Body of pancreas (tissue), 4 donors: Measurements from ENCODE around the gene RNF5. TPM values are rescaled to one million over a fixed set of nuclear protein-coding genes. Genes with fewer than 3 reads are reported as not detected.

Source experiments
- ATAC-seq: fragments of 150-250 bp; one replicate; pipeline ENCODE4 v1.9.1; 2016
- DNase-seq, 4 donors: peaks; one replicate each; pipeline ENCODE4 v3.0.0-alpha.2; 2019
- H3K27ac ChIP-seq, 4 donors: fragments of 200-600 bp; sonication (generic); 1 replicate in 3 of 4; 2 replicates in 1 of 4; pipeline versions ENCODE4 v1.5.1 to v1.6.1; 2016 to 2019; ENCODE audit warnings: mild to moderate bottlenecking in 1 of 4, mixed read lengths in 1 of 4, moderate library complexity in 1 of 4
- H3K27me3 ChIP-seq, 2 donors: fragments of 200-600 bp; sonication (generic); one replicate each; pipeline ENCODE4 v1.6.0; 2016; ENCODE audit warnings: mild to moderate bottlenecking in 1 of 2
- H3K36me3 ChIP-seq, 2 donors: fragments of 200-600 bp; sonication (generic); replicated peaks in 1 of 2; 2 replicates each; pipeline ENCODE4 v1.5.1; 2016; ENCODE audit warnings: low read depth in 2 of 2; ENCODE audit not compliant: insufficient read depth in 1 of 2
- H3K4me1 ChIP-seq: fragments of 200-600 bp; sonication (generic); one replicate; pipeline ENCODE4 v1.6.0; 2016
- H3K4me3 ChIP-seq, 2 donors: fragments of 200-600 bp; sonication (generic); 1 replicate in 1 of 2; 2 replicates in 1 of 2; pipeline ENCODE4 v1.5.1; 2016 to 2019
- H3K9me3 ChIP-seq, 3 donors: fragments of 200-600 bp; sonication (generic); 1 replicate in 2 of 3; 2 replicates in 1 of 3; pipeline ENCODE4 v1.5.1; 2016
- POLR2A ChIP-seq, 3 donors: fragments of 450-650 bp; IDR thresholded peaks; one replicate each; pipeline ENCODE4 v1.6.1; 2016; ENCODE audit warnings: antibody characterized with exemption in 3 of 3, mild to moderate bottlenecking in 2 of 3
- WGBS, 2 donors: methylation state at CpG; one replicate each; pipeline ENCODE4 v1.1.5; 2017; 5-methylcytosine and 5-hydroxymethylcytosine counted together
- intact Hi-C: fragments of 100-400 bp; cut with DNase I; formaldehyde crosslinking; loops from one replicate; pipeline ENCODE4 v1.15.1; 2023
- total RNA-seq, 2 donors: library from RNA; depleted of rRNA; stranded (reverse); fragments of >200 nt; gene quantifications; one replicate each; pipeline ENCODE4 v1.1.0, GENCODE V29; 2016
- TF ChIP-seq, protein P1 (sequence below), 7 experiments: fragments of 450-650 bp in 4 of 7; fragments of 200-600 bp in 3 of 7; sonication (generic) in 3 of 7; IDR thresholded peaks; one replicate each; pipeline ENCODE4 v1.5.1; 2016 to 2019; ENCODE audit warnings: antibody characterized with exemption in 7 of 7

Gene RNF5
- total RNA-seq, 2 donors from 2014 or later = 34.0 to 62.0 TPM

DNA sequence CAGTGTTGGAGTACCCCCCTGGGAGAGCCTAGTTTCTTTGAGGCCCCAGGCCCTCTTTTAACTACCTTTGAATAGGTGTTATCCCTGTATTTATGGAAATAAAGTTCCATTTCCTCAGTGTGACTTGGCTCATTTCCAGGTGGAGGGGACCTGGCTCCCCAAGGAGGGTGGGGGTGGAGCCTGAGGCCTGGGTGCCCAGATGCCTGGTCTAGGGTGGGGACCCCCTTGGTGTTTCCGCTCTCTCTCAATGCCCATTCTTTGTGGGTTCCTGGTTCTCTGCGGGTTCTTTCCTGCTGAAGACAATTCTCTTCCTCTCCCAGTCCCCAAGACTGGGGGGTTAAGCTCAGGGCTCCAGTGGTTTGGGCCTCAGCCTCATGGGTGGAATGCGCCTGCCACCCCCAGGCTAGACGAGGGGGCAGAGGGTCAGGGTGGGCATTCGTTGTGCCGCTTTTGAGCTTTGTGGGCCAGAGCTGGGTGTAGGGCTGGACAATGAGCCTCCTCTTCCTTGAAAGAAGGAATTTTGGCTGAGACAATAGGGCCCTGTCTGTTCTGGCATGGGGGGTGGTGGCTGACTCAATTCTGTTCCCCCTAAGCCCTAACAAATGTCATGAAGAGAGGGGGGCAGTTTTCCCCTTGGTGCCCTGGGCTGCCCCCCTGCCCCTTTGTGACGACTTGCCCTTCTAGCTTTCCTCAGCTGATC is 14.5 kb upstream of the RNF5 start:
- no peak for TF ChIP-seq POLR2A (IDR thresholded peaks at IDR 0.05)
- TF ChIP-seq, protein P1, sequence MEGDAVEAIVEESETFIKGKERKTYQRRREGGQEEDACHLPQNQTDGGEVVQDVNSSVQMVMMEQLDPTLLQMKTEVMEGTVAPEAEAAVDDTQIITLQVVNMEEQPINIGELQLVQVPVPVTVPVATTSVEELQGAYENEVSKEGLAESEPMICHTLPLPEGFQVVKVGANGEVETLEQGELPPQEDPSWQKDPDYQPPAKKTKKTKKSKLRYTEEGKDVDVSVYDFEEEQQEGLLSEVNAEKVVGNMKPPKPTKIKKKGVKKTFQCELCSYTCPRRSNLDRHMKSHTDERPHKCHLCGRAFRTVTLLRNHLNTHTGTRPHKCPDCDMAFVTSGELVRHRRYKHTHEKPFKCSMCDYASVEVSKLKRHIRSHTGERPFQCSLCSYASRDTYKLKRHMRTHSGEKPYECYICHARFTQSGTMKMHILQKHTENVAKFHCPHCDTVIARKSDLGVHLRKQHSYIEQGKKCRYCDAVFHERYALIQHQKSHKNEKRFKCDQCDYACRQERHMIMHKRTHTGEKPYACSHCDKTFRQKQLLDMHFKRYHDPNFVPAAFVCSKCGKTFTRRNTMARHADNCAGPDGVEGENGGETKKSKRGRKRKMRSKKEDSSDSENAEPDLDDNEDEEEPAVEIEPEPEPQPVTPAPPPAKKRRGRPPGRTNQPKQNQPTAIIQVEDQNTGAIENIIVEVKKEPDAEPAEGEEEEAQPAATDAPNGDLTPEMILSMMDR (IDR thresholded peaks at IDR 0.05) = no peak
- DNase-seq = no peak
- ATAC-seq = peak; percentile 16
- intact Hi-C loops = no loop called here
- Histone ChIP-seq H3K4me1 (no peaks in the 10 kb centered on the region), H3K36me3 (peaks cover 0 to 1% of the 10 kb centered on the region in 2 donors), H3K9me3 (no peaks in the 10 kb centered on the region), H3K27ac (peak overlapping the region in 2 of 4 donors; percentile 9 to 18), H3K27me3 (no peaks in the 10 kb centered on the region), H3K4me3 (no peak overlapping the region)
- 85 to 86% methylated on average over 6 to 7 of the region's 7 CpGs for WGBS, 2 donors

DNA sequence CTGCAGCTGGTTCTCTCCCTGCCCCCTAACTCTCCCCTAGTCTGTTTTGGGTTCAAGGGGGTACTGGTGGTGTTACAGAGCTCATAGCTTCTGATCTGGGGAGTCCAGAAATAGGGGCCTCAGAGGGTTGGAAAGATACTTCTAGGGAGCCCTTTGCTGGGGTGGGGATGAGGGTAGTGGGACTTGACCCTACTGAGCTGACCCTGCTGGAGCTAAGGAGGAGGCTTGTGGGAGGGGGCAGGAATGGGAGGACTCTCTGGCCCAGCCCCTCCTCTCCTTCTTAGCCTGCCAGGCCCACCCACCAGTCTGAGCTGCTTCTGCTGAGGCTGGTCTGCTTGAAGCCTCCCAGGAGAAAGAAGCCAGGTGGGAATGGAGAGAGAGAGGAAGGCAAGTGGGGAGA is 13.9 kb upstream of the RNF5 start, which contains the start of gene EGFL8:
Gene EGFL8, plus strand, starts transcription at position 301 of the 400 bp plus-strand sequence. CDS start 1,571 bp downstream, outside the sequence.
- intact Hi-C loops = no loop called here
- no peak for ATAC-seq

DNA sequence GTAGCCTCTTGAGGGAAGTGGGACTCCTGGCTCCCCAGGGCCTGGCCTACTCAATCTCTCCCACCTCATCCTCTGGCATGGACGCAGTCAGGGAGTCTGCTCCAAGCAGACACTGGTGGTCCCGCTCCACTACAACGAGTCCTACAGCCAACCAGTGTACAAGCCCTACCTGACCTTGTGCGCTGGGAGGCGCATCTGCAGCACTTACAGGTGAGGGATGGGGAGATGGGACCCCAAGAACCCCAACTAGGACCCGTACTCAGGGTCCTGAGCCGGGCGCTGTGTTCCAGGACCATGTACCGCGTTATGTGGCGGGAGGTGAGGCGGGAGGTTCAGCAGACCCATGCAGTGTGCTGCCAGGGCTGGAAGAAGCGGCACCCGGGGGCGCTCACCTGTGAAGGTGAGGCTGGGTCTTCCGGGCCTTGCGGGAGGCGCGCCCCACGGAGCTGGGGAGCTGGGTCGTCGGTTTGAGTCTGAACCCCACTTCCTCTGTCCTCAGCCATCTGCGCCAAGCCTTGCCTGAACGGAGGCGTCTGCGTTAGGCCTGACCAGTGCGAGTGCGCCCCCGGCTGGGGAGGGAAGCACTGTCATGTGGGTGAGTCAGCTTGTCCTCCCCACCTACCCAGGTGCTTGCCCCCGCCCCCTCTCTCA is 11.7 kb upstream of the RNF5 start:
- Histone ChIP-seq H3K27me3 (no peaks in the 10 kb centered on the region), H3K9me3 (no peaks in the 10 kb centered on the region), H3K4me3 (no peak overlapping the region), H3K27ac (no peak overlapping the region), H3K36me3 (peaks cover 0 to 1% of the 10 kb centered on the region in 2 donors), H3K4me1 (no peaks in the 10 kb centered on the region)
- 82 to 96% methylated on average over 16 to 29 of the region's 30 CpGs for whole genome bisulfite sequencing, 2 donors
- TF ChIP-seq, protein P1 (IDR thresholded peaks at IDR 0.05) = no peak
- DNase-seq (no peak), ATAC-seq (no peak)
- intact Hi-C loops = no loop called here

More for the DNA sequence above, 13.9 kb upstream of the RNF5 start, which contains the start of gene EGFL8:
- TF ChIP-seq, protein P1 (IDR thresholded peaks at IDR 0.05) = no peak
- TF ChIP-seq POLR2A (IDR thresholded peaks at IDR 0.05) = no peak
- Histone ChIP-seq H3K27ac (peak within 1 kb of the TSS in 2 of 4 donors; percentile 9 to 18), H3K4me1 (no peaks in the 10 kb centered on the region), H3K27me3 (no peaks in the 10 kb centered on the region), H3K4me3 (no peak within 1 kb of the TSS), H3K36me3 (peaks cover 0 to 1% of the 10 kb centered on the region in 2 donors), H3K9me3 (no peaks in the 10 kb centered on the region)
- no peak for DNase-seq

DNA sequence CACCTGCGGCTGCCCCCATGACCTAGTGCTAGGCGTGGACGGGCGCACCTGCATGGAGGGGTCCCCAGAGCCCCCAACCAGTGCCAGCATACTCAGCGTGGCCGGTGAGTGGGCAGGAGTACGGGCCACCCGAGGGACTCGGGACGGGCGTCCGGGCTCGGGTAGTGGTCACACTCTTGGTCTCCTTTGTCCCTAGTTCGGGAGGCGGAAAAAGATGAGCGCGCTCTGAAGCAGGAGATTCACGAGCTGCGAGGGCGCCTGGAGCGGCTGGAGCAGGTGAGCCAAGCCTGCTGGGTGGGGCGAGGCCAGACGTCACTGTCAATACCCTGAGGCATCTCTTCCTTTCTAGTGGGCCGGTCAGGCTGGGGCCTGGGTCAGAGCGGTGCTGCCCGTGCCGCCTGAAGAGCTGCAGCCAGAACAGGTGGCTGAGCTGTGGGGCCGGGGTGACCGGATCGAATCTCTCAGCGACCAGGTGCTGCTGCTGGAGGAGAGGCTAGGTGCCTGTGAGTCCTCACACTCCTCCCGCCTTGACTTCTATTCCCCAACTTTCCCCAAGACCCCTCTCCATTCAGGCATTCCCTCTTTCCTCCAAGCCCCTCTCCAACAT is 10.9 kb upstream of the RNF5 start:
- intact Hi-C loops = no loop called here
- H3K27ac ChIP-seq = no peak overlapping the region
- H3K4me1 ChIP-seq = no peaks in the 10 kb centered on the region
- H3K27me3 ChIP-seq = no peaks in the 10 kb centered on the region
- TF ChIP-seq POLR2A (IDR thresholded peaks at IDR 0.05) = no peak
- TF ChIP-seq, protein P1 (IDR thresholded peaks at IDR 0.05) = no peak
- H3K4me3 ChIP-seq = no peak overlapping the region
- H3K36me3 ChIP-seq = peaks cover 0 to 1% of the 10 kb centered on the region in 2 donors
- ATAC-seq (no peak), DNase-seq (no peak)
- 92% methylated on average over 10 to 31 of the region's 32 CpGs for WGBS, 2 donors
- H3K9me3 ChIP-seq = no peaks in the 10 kb centered on the region
